Epithelial cell of esophagus (primary cell): Measurements from ENCODE around the gene ZC3H11A.
"Not testable (repeated sequence)": the region's sequence is repeated elsewhere in the genome, so short reads cannot be mapped to it uniquely, and the experiment has no call there.

ENCODE experiments used
- DNase-seq: peaks from one replicate; pipeline ENCODE4 v3.0.0; 2010; ENCODE audit warnings: low read depth
- H3K4me3 ChIP-seq: 2 replicates; pipeline ENCODE4 v1.5.1; 2011; ENCODE audit warnings: mild to moderate bottlenecking, low read length, control low read depth
- TF ChIP-seq, protein P1 (sequence below): IDR thresholded peaks from 2 replicates; pipeline ENCODE4 v1.5.1; 2011; ENCODE audit warnings: low read depth, mild to moderate bottlenecking, low read length, control low read depth, inconsistent platforms; ENCODE audit not compliant: insufficient read depth; ENCODE audit errors: missing control alignments

Gene ZC3H11A

DNA sequence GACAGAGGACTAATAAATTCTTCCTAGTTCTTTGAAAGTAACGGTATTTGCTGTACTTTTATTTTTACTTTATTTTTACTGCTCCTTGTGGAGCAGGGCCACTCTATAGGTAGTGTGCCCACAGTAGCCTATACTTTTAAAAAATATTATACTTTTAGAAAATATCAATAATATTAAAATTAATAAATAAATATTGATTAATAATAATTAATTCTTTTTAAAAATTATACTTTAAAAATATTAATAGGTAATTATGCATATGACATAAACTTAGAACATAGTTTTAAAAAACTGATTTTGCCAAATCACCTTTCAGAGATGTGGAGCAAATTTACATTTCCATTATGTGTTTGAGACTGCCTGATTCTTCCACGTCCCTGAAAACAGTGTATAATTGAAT, 30.8 kb downstream of the ZC3H11A start:
- H3K4me3 ChIP-seq = no peak overlapping the region
- no peak for DNase-seq
- TF ChIP-seq, protein P1, sequence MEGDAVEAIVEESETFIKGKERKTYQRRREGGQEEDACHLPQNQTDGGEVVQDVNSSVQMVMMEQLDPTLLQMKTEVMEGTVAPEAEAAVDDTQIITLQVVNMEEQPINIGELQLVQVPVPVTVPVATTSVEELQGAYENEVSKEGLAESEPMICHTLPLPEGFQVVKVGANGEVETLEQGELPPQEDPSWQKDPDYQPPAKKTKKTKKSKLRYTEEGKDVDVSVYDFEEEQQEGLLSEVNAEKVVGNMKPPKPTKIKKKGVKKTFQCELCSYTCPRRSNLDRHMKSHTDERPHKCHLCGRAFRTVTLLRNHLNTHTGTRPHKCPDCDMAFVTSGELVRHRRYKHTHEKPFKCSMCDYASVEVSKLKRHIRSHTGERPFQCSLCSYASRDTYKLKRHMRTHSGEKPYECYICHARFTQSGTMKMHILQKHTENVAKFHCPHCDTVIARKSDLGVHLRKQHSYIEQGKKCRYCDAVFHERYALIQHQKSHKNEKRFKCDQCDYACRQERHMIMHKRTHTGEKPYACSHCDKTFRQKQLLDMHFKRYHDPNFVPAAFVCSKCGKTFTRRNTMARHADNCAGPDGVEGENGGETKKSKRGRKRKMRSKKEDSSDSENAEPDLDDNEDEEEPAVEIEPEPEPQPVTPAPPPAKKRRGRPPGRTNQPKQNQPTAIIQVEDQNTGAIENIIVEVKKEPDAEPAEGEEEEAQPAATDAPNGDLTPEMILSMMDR = no peak

DNA sequence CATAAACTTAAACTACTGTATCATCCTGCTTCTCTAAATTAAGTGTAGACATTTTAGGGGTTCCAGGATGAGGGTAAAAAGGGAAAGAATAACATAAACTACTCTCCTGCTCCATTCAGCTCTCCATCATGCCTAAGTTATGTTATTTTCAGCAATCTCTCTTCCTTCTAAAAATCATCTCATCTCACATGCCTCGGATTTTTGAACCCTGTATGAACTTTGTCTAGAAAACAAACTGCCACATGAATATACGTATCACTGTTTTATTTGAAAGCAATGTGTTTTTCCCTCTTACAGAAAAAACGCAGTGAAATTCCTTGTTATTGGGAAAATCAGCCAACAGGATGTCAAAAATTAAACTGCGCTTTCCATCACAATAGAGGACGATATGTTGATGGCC, 32.6 kb downstream of the ZC3H11A start:
- DNase-seq = no peak
- TF ChIP-seq, protein P1 = no peak

DNA sequence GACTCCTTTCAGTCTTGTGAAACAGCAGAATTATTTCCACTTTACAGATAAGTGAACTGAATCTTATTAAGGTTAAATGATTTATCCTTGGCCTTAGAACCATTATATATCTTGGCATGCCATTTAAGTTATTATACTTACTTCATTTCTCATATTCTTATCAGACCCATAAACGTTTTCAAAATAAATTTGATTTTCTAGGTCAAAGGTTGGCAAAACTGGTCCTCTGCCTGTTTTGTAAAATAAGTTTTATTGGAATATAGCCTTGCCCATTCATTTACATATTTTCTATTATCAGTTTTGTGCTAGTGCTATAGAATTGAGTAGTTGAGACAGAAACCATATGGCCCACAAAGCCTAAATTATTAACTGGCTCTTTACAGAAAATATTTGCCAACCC, 33.1 kb downstream of the ZC3H11A start:
- TF ChIP-seq, protein P1 = no peak

More for the DNA sequence above, 32.6 kb downstream of the ZC3H11A start:
- no peak overlapping the region for H3K4me3 ChIP-seq

DNA sequence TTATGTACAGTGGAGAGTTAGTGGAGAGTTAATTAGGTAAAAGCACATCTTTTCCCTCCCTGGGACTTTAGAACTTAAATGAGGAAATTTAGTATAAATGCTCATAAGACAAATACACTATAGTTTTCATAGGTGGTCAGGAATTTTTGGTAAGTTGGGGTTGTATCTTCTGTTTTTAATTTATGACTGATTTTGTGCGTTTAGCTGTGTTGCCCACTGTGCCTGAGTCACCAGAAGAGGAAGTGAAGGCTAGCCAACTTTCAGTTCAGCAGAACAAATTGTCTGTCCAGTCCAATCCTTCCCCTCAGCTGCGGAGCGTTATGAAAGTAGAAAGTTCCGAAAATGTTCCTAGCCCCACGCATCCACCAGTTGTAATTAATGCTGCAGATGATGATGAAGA, 33.8 kb downstream of the ZC3H11A start:
- DNase-seq = not testable (repeated sequence)

More for the DNA sequence above, 33.1 kb downstream of the ZC3H11A start:
- H3K4me3 ChIP-seq = no peak overlapping the region
- DNase-seq = no peak

DNA sequence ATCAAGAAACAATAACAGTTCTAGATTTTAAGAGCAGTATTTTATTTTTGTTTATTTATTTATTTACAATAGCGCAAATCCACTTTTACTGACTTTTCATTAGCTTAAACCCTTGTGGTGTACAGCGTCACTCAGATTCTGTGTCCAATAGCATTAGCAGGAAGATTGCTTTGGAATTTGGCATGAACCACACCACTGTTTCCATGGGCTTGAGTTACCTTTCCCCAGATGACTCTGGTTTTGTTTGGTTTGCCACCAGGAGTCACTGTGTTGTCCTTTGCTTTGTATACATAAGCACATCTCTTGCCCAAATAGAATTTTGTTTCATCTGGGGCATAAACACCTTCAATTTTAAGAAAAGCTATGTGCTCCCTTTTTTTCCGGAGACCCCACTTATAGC, 40.1 kb downstream of the ZC3H11A start:
- TF ChIP-seq, protein P1 = peak; percentile 7
- H3K4me3 ChIP-seq = no peak overlapping the region
- no peak for DNase-seq

More for the DNA sequence above, 33.8 kb downstream of the ZC3H11A start:
- not testable (repeated sequence) for H3K4me3 ChIP-seq

DNA sequence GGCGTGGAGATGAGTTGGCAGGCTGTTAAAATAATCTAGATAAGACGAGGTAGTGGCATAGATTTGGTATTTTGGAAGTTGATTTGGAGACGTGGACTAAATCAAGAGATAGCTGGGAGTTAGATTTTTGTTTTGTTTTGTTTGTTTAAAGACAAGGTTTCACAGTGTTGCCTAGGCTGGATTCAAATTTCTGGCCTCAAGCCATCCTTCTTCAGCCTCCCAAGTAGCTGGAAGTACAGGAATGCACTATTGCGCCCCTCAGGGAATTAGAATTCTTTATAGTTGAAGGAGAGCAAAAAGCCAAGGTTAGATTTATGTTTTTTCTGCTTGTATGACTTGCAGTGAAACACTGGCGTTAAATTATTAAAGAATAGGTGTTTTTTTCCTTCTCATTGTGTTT, 43.7 kb downstream of the ZC3H11A start:
- TF ChIP-seq, protein P1 = no peak
- DNase-seq = no peak
- no peak overlapping the region for H3K4me3 ChIP-seq

DNA sequence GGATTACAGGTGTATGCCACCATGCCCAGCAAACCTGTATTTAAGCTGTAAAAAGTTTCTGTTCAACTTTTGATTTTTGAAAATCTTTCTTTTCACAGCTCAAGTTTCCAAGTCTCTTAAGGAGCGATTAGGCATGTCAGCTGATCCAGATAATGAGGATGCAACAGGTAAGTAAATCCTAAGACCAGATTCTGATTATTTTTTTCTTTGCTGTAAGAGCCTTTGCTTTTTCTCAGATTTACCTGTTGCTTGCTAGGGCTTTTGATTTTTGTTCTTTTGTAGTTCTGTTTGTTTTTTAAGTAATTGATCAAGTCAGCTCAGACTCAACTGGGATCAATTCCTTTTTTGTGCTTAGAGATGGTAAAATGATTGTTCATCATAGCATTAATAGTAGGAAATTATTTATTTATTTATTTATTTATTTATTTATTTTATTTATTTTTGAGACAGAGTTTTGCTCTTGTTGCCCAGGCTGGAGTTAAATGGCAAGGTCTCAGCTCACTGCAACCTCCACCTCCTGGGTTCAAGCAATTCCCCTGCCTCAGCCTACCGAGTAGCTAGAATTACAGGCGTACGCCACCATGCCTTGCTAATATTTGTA, 44.9 kb downstream of the ZC3H11A start:
- TF ChIP-seq, protein P1 = no peak
- no peak for DNase-seq
- H3K4me3 ChIP-seq = no peak overlapping the region

DNA sequence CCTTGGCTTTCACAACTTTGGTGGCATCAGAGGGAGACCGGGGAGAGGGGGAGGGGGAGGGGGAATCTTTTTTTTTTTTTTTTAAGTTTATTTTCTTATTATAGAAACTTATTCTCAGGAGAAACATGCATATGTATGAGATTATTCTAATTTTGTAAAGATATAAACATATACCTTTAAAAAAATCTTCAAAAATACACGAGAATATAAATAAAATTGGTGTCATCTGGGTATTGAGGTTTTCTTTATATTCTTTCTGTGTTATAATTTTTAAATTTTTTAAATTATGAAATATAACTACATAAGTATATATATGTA, 47.1 kb downstream of the ZC3H11A start:
- DNase-seq = no peak
- H3K4me3 ChIP-seq = no peak overlapping the region
- TF ChIP-seq, protein P1 = no peak
